Panc1 (cell line): ENCODE measurements around the gene GP9. TPM values are rescaled to one million over a fixed set of nuclear protein-coding genes. Genes with fewer than 3 reads are reported as not detected.

Experiments
- ATAC-seq: fragments of 200-7000 bp; cut with Tn5 transposase; 2 replicates; pipeline ENCODE4 v1.9.1; 2020; ENCODE audit warnings: mild to moderate bottlenecking, moderate library complexity
- BruUV-seq: library from RNA; stranded (reverse); fragments of 400-500 nt; replicated peaks from 2 replicates; lab custom pipeline; 2021; lab: Mats Ljungman, UMichigan
- CTCF ChIA-PET: fragments of 300-600 bp; sonication (Branson Sonifier 250); formaldehyde crosslinking; loops from one replicate; lab custom pipeline; 2022; ENCODE audit warnings: antibody characterized with exemption; lab: Charles Lee
- POLR2A ChIA-PET: fragments of 300-600 bp; sonication (Branson Sonifier 250); formaldehyde crosslinking; loops from one replicate; lab custom pipeline; 2022; ENCODE audit warnings: antibody characterized with exemption; lab: Charles Lee
- DNase-seq: peaks from one replicate; pipeline ENCODE4 v3.0.0-alpha.2; 2010; ENCODE audit warnings: low read depth, low spot score
- H3K27ac ChIP-seq: 2 replicates; pipeline ENCODE4 v1.5.1; 2011; ENCODE audit warnings: mild to moderate bottlenecking, low read length, inconsistent platforms
- H3K27me3 ChIP-seq: fragments of 200-500 bp; sonication (Bioruptor generic); 2 replicates; pipeline ENCODE4 v1.6.0; 2014; ENCODE audit warnings: low read length, inconsistent platforms; ENCODE audit not compliant: control insufficient read depth, insufficient read depth
- H3K36me3 ChIP-seq: fragments of 200-500 bp; sonication (Bioruptor generic); 2 replicates; pipeline ENCODE4 v1.5.1; 2014; ENCODE audit warnings: inconsistent platforms, mild to moderate bottlenecking, low read length, moderate library complexity; ENCODE audit not compliant: control insufficient read depth, insufficient read depth
- H3K4me1 ChIP-seq: 2 replicates; pipeline ENCODE4 v1.5.1; 2011; ENCODE audit warnings: inconsistent platforms, mild to moderate bottlenecking, low read length, moderate library complexity; ENCODE audit not compliant: control insufficient read depth, insufficient read depth
- H3K4me3 ChIP-seq, 2 experiments: 2 replicates each; pipeline ENCODE4 v1.5.1; 2011 to 2012; ENCODE audit warnings: low read depth in 2 of 2, low read length in 2 of 2, mild to moderate bottlenecking in 2 of 2, inconsistent platforms in 1 of 2, moderate library complexity in 1 of 2
- H3K9me3 ChIP-seq: fragments of 200-500 bp; sonication (Bioruptor generic); 2 replicates; pipeline ENCODE4 v1.5.1; 2014; ENCODE audit warnings: low read depth, mild to moderate bottlenecking, inconsistent platforms, low read length, moderate library complexity; ENCODE audit not compliant: control insufficient read depth, insufficient read depth
- CTCF ChIP-seq: fragments of 450-650 bp; IDR thresholded peaks from 2 replicates; pipeline ENCODE4 v1.5.1; 2017; ENCODE audit warnings: mild to moderate bottlenecking
- POLR2AphosphoS5 ChIP-seq: IDR thresholded peaks from 2 replicates; pipeline ENCODE4 v1.6.1; 2012; ENCODE audit warnings: mild to moderate bottlenecking, low read depth, low read length, moderate library complexity
- SIN3A ChIP-seq: IDR thresholded peaks from 2 replicates; pipeline ENCODE4 v1.6.1; 2012; ENCODE audit warnings: low read depth, mild to moderate bottlenecking, low read length, moderate library complexity, borderline replicate concordance; ENCODE audit not compliant: insufficient read depth
- TCF7L2 ChIP-seq: IDR thresholded peaks from 2 replicates; pipeline ENCODE4 v1.6.1; 2011; ENCODE audit warnings: mild to moderate bottlenecking, low read depth, low read length, inconsistent platforms
- in situ Hi-C: cut with HindIII; loops from 2 replicates; pipeline ENCODE4 v1.10.0; 2016; ENCODE audit warnings: low sequenced_read_pairs, low pct_unique_long_range_greater_than_20kb
- intact Hi-C: fragments of 100-400 bp; cut with micrococcal nuclease; formaldehyde crosslinking; loops from one replicate; pipeline ENCODE4 v1.10.0; 2022; ENCODE audit not compliant: unreplicated experiment
- total RNA-seq: library from RNA; stranded (reverse); gene quantifications from one replicate; pipeline ENCODE4 v1.2.1, GENCODE V29; 2021; ENCODE audit not compliant: unreplicated experiment
- TF ChIP-seq, protein P1 (sequence below), 2 experiments: IDR thresholded peaks; 2 replicates each; pipeline ENCODE4 v1.6.1; 2011 to 2012; ENCODE audit warnings: low read depth in 2 of 2, control low read depth in 1 of 2, low read length in 1 of 2, mild to moderate bottlenecking in 1 of 2, moderate library complexity in 1 of 2; ENCODE audit not compliant: insufficient read depth in 1 of 2

The GP9 gene
- total RNA-seq, 1 experiment from 2014 or later, result not detected

GRCh38 chr3:129061888-129062834 lies 1.6 kb downstream of the GP9 start:
- Histone ChIP-seq H3K27me3 (no peaks in the 10 kb centered on the region), H3K4me3 (no peak overlapping the region), H3K27ac (no peak overlapping the region), H3K4me1 (peaks cover 10% of the 10 kb centered on the region; the same call in 1 of the 2 replicates), H3K9me3 (no peaks in the 10 kb centered on the region), H3K36me3 (no peaks in the 10 kb centered on the region)
- TF ChIP-seq CTCF, result no peak
- TF ChIP-seq, protein P1, sequence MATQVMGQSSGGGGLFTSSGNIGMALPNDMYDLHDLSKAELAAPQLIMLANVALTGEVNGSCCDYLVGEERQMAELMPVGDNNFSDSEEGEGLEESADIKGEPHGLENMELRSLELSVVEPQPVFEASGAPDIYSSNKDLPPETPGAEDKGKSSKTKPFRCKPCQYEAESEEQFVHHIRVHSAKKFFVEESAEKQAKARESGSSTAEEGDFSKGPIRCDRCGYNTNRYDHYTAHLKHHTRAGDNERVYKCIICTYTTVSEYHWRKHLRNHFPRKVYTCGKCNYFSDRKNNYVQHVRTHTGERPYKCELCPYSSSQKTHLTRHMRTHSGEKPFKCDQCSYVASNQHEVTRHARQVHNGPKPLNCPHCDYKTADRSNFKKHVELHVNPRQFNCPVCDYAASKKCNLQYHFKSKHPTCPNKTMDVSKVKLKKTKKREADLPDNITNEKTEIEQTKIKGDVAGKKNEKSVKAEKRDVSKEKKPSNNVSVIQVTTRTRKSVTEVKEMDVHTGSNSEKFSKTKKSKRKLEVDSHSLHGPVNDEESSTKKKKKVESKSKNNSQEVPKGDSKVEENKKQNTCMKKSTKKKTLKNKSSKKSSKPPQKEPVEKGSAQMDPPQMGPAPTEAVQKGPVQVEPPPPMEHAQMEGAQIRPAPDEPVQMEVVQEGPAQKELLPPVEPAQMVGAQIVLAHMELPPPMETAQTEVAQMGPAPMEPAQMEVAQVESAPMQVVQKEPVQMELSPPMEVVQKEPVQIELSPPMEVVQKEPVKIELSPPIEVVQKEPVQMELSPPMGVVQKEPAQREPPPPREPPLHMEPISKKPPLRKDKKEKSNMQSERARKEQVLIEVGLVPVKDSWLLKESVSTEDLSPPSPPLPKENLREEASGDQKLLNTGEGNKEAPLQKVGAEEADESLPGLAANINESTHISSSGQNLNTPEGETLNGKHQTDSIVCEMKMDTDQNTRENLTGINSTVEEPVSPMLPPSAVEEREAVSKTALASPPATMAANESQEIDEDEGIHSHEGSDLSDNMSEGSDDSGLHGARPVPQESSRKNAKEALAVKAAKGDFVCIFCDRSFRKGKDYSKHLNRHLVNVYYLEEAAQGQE (IDR thresholded peaks at IDR 0.05; ENCODE audit: insufficient read depth in 1 of 2, low read depth in 2 of 2, low read length in 1 of 2), result no peak
- no peak for TF ChIP-seq SIN3A
- no TSS peak for BruUV-seq
- DNase-seq (no peak), ATAC-seq (no peak)
- CTCF ChIA-PET, result interaction anchor here (0.6 to 1.0 kb wide), 2 partner anchors 8 to 11 kb away, joined by 3 to 5 read pairs; no protein-coding TSS in a partner anchor
- in situ Hi-C loops, result no loop called here
- intact Hi-C loops, result no loop called here
- POLR2A ChIA-PET, result interaction anchor here (0.6 kb wide), 1 partner anchor 10 kb away, joined by 4 read pairs; no protein-coding TSS in a partner anchor

- H3K27me3 ChIP-seq, result no peaks in the 10 kb centered on the region
- H3K36me3 ChIP-seq, result no peaks in the 10 kb centered on the region
- in situ Hi-C loops (no loop called here), intact Hi-C loops (no loop called here)
- H3K9me3 ChIP-seq, result no peaks in the 10 kb centered on the region
- H3K27ac ChIP-seq, result no peak overlapping the region
- POLR2A ChIA-PET, result interaction anchor here (0.5 kb wide), 1 partner anchor 110 kb away, joined by 3 read pairs; no protein-coding TSS in a partner anchor
- DNase-seq (no peak), ATAC-seq (no peak)
- BruUV-seq, result no TSS peak
- H3K4me3 ChIP-seq, result no peak overlapping the region
- CTCF ChIA-PET, result interaction anchor here (1.0 kb wide), 1 partner anchor 12 kb away, joined by 3 read pairs; no protein-coding TSS in a partner anchor
- TF ChIP-seq, protein P1 (IDR thresholded peaks at IDR 0.05; ENCODE audit: insufficient read depth in 1 of 2, low read depth in 2 of 2, low read length in 1 of 2), result no peak
- TF ChIP-seq TCF7L2 (no peak), POLR2AphosphoS5 (no peak), CTCF (no peak), SIN3A (no peak)
- H3K4me1 ChIP-seq, result peaks cover 9% of the 10 kb centered on the region; the same call in 1 of the 2 replicates
Measured at GRCh38 chr3:129063091-129063640, 2.6 kb downstream of the GP9 start.
